Stomach (tissue), 4 donors: ENCODE data around the gene HDAC11.

Source experiments
- CTCF ChIP-seq, 7 experiments: fragments of 450-650 bp in 4 of 7; fragments of 200-600 bp in 3 of 7; sonication (generic) in 3 of 7; IDR thresholded peaks; one replicate each; pipeline ENCODE4 v1.5.1; 2016 to 2019; ENCODE audit warnings: antibody characterized with exemption in 7 of 7, control low read depth in 2 of 7, mild to moderate bottlenecking in 1 of 7
- POLR2AphosphoS5 ChIP-seq, 3 donors: sonication (generic); formaldehyde crosslinking; IDR thresholded peaks; one replicate each; pipeline ENCODE4 v1.6.1; 2016; ENCODE audit warnings: antibody characterized with exemption in 3 of 3

GRCh38 chr3:13509816-13510192 is 29.7 kb downstream of the HDAC11 start:
- TF ChIP-seq POLR2AphosphoS5 (IDR thresholded peaks at IDR 0.05) (no peak), CTCF (IDR thresholded peaks at IDR 0.05) (no peak)
